ENCODE measurements around the gene DCD. TPM values are rescaled to one million over a fixed set of nuclear protein-coding genes. Genes with fewer than 3 reads are reported as not detected.
"Not testable (repeated sequence)": the region's sequence is repeated elsewhere in the genome, so short reads cannot be mapped to it uniquely, and the experiment has no call there.

The DCD gene
- total RNA-seq, 1 donor from 2014 or later: not detected

DNA sequence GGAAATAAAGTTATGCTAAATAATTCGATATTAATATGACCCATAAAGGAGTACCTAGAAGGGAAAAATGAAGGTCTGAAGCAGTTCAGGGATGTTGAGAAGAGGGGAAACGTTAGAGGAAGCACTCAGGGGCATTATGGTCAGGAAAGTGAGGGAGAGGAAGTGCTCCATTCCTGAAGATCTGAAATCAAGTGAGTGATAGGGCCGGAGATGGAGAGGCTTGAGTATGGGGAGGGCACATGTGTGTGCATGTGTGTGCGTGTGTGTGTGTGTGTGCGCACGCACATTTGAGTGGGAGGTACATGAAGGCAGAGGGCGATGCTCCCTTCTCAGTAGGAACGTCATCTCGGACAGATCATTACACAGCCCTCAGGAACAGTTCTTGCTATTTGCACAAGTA is 4.9 kb upstream of the DCD start:
- Mint-ChIP-seq H3K27ac (no peak overlapping the region), H3K9me3 (no peaks in the 10 kb centered on the region), H3K27me3 (peaks cover 23% of the 10 kb centered on the region), H3K36me3 (no peaks in the 10 kb centered on the region), H3K4me3 (no peak overlapping the region), H3K4me1 (ENCODE audit: unreplicated experiment) (peaks cover 4% of the 10 kb centered on the region)
- TF ChIP-seq, protein P1, sequence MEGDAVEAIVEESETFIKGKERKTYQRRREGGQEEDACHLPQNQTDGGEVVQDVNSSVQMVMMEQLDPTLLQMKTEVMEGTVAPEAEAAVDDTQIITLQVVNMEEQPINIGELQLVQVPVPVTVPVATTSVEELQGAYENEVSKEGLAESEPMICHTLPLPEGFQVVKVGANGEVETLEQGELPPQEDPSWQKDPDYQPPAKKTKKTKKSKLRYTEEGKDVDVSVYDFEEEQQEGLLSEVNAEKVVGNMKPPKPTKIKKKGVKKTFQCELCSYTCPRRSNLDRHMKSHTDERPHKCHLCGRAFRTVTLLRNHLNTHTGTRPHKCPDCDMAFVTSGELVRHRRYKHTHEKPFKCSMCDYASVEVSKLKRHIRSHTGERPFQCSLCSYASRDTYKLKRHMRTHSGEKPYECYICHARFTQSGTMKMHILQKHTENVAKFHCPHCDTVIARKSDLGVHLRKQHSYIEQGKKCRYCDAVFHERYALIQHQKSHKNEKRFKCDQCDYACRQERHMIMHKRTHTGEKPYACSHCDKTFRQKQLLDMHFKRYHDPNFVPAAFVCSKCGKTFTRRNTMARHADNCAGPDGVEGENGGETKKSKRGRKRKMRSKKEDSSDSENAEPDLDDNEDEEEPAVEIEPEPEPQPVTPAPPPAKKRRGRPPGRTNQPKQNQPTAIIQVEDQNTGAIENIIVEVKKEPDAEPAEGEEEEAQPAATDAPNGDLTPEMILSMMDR (conservative IDR thresholded peaks at IDR 0.05): no peak
- DNase-seq (ENCODE audit: extremely low spot score, unreplicated experiment): no peak

DNA sequence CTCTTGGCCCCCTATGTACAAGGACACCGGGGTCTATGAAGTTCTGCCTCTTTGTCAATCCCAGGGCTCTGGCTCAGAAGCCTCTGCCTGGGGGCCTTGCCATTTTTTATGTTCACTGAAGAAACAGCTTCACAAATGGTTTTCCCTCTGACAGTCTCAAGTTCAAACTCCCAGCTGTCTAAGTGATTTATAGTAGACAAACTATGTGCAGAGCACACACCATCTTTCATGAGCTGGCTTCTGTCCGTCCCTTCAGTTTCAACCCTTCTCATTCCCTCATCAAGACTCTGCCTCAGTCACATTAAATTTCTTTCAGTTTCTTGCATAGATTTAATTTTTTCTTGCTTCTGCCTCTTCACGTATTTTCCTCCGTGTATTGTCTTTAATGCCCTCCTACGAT is 2.7 kb upstream of the DCD start:
- no peak for DNase-seq (ENCODE audit: extremely low spot score, unreplicated experiment)
- no peaks in the 10 kb centered on the region for H3K4me1 Mint-ChIP-seq (ENCODE audit: unreplicated experiment)
- H3K27me3 Mint-ChIP-seq: peaks cover 39% of the 10 kb centered on the region
- H3K9me3 Mint-ChIP-seq: no peaks in the 10 kb centered on the region
- TF ChIP-seq, protein P1 (conservative IDR thresholded peaks at IDR 0.05): no peak
- no peak overlapping the region for H3K4me3 Mint-ChIP-seq
- no peaks in the 10 kb centered on the region for H3K36me3 Mint-ChIP-seq
- H3K27ac Mint-ChIP-seq: no peak overlapping the region

GRCh38 chr12:54650409-54650808 is 2.2 kb upstream of the DCD start:
- Mint-ChIP-seq H3K27me3 (peaks cover 43% of the 10 kb centered on the region), H3K4me3 (no peak overlapping the region), H3K4me1 (ENCODE audit: unreplicated experiment) (no peaks in the 10 kb centered on the region), H3K27ac (no peak overlapping the region), H3K9me3 (no peaks in the 10 kb centered on the region), H3K36me3 (no peaks in the 10 kb centered on the region)
- TF ChIP-seq, protein P1 (conservative IDR thresholded peaks at IDR 0.05): no peak
- no peak for DNase-seq (ENCODE audit: extremely low spot score, unreplicated experiment)

- no peak overlapping the region for H3K4me3 Mint-ChIP-seq
- no peaks in the 10 kb centered on the region for H3K36me3 Mint-ChIP-seq
- H3K4me1 Mint-ChIP-seq (ENCODE audit: unreplicated experiment): no peaks in the 10 kb centered on the region
- H3K27ac Mint-ChIP-seq: no peak overlapping the region
- no peaks in the 10 kb centered on the region for H3K9me3 Mint-ChIP-seq
- peaks cover 48% of the 10 kb centered on the region for H3K27me3 Mint-ChIP-seq
- DNase-seq (ENCODE audit: extremely low spot score, unreplicated experiment): no peak
- TF ChIP-seq, protein P1 (conservative IDR thresholded peaks at IDR 0.05): no peak
Measured at GRCh38 chr12:54649825-54650224, 1.7 kb upstream of the DCD start.

DNA sequence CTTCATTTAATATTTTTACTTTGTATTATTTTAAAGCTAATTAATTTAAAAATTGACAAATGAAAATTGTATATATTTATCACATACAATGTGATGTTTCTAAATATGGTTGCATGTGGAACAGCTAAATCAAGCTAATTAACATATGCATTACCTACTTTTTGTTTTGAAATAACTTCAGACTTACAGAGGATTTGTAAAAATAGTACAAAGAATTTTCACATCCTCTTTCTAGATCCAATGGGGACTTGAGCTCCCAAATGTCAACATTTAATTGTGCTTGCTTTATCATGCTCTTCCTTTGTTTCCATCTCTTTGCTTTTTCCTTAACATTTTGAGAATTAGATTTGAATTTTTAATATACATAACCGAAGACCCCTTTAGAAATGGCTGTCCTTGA is 6.6 kb downstream of the DCD start:
- H3K27ac Mint-ChIP-seq: no peak overlapping the region
- H3K36me3 Mint-ChIP-seq: no peaks in the 10 kb centered on the region
- H3K4me3 Mint-ChIP-seq: no peak overlapping the region
- peaks cover 42% of the 10 kb centered on the region for H3K27me3 Mint-ChIP-seq
- H3K4me1 Mint-ChIP-seq (ENCODE audit: unreplicated experiment): no peaks in the 10 kb centered on the region
- no peak for DNase-seq (ENCODE audit: extremely low spot score, unreplicated experiment)
- TF ChIP-seq, protein P1 (conservative IDR thresholded peaks at IDR 0.05): no peak
- no peaks in the 10 kb centered on the region for H3K9me3 Mint-ChIP-seq

GRCh38 chr12:54641089-54641488 is 7.1 kb downstream of the DCD start:
- no peak overlapping the region for H3K4me3 Mint-ChIP-seq
- peaks cover 42% of the 10 kb centered on the region for H3K27me3 Mint-ChIP-seq
- H3K27ac Mint-ChIP-seq: no peak overlapping the region
- no peaks in the 10 kb centered on the region for H3K9me3 Mint-ChIP-seq
- no peaks in the 10 kb centered on the region for H3K4me1 Mint-ChIP-seq (ENCODE audit: unreplicated experiment)
- DNase-seq (ENCODE audit: extremely low spot score, unreplicated experiment): no peak
- TF ChIP-seq, protein P1 (conservative IDR thresholded peaks at IDR 0.05): no peak
- no peaks in the 10 kb centered on the region for H3K36me3 Mint-ChIP-seq

DNA sequence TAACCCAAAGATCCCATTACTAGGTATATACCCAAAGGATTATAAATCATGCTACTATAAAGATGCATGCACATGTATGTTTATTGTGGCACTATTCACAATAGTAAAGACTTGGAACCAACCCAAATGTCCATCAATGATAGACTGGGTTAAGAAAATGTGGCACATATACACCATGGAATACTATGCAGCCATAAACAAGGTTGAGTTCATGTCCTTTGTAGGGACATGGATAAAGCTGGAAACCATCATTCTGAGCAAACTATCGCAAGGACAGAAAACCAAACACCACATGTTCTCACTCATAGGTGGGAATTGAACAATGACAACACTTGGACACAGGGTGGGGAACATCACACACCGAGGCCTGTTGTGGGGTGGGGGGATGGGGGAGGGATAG is 9.1 kb downstream of the DCD start:
- H3K4me3 Mint-ChIP-seq; H3K4me1 Mint-ChIP-seq (ENCODE audit: unreplicated experiment); H3K27ac Mint-ChIP-seq; H3K9me3 Mint-ChIP-seq; DNase-seq (ENCODE audit: extremely low spot score, unreplicated experiment); H3K36me3 Mint-ChIP-seq: not testable (repeated sequence)
- H3K27me3 Mint-ChIP-seq: peaks cover 35% of the 10 kb centered on the region

Data from type B pancreatic cell (in vitro differentiated cells).